Small intestine (tissue), 7 donors: ENCODE data around the gene DYNLT2. TPM values are rescaled to one million over a fixed set of nuclear protein-coding genes. Genes with fewer than 3 reads are reported as not detected.

Experiments used
- DNase-seq, 2 donors: peaks; one replicate each; pipeline versions ENCODE4 v3.0.0 to v3.0.0-alpha.2; 2013
- FAIRE-seq: peaks from 2 replicates; lab custom pipeline; 2012; peaks lifted over from hg19 to GRCh38; lab: Jason Lieb, UNC
- H3K27ac ChIP-seq, 3 donors: one replicate each; pipeline ENCODE4 v1.5.1; 2013; ENCODE audit warnings: low read length in 2 of 3, mild to moderate bottlenecking in 2 of 3, control low read depth in 1 of 3, inconsistent platforms in 1 of 3, low read depth in 1 of 3, moderate library complexity in 1 of 3
- H3K27me3 ChIP-seq, 3 donors: one replicate each; pipeline ENCODE4 v1.6.1; 2013; ENCODE audit warnings: low read length in 3 of 3, inconsistent platforms in 1 of 3; ENCODE audit not compliant: control insufficient read depth in 3 of 3, insufficient read depth in 3 of 3
- H3K36me3 ChIP-seq, 3 donors: one replicate each; pipeline ENCODE4 v1.6.1; 2013; ENCODE audit warnings: low read length in 3 of 3, inconsistent platforms in 1 of 3, low read depth in 1 of 3, mild to moderate bottlenecking in 1 of 3, moderate library complexity in 1 of 3; ENCODE audit not compliant: control insufficient read depth in 3 of 3, insufficient read depth in 2 of 3
- H3K4me1 ChIP-seq, 3 donors: one replicate each; pipeline ENCODE4 v1.6.1; 2013; ENCODE audit warnings: low read length in 2 of 3, inconsistent platforms in 1 of 3, low read depth in 1 of 3, mild to moderate bottlenecking in 1 of 3, moderate library complexity in 1 of 3; ENCODE audit not compliant: control insufficient read depth in 3 of 3, insufficient read depth in 2 of 3
- H3K4me3 ChIP-seq, 3 donors: one replicate each; pipeline ENCODE4 v1.5.1; 2013; ENCODE audit warnings: low read length in 3 of 3, control low read depth in 1 of 3, inconsistent platforms in 1 of 3, low read depth in 1 of 3, mild to moderate bottlenecking in 1 of 3, moderate library complexity in 1 of 3
- H3K9me3 ChIP-seq, 2 donors: one replicate each; pipeline ENCODE4 v1.6.1; 2013; ENCODE audit warnings: low read depth in 1 of 2, low read length in 1 of 2; ENCODE audit not compliant: control insufficient read depth in 2 of 2, insufficient read depth in 1 of 2
- WGBS, 3 donors: extraction: QIAGEN DNeasy Blood & Tissue Kit; methylation state at CpG; one replicate each; pipeline ENCODE4 v1.1.7; 2013; 5-methylcytosine and 5-hydroxymethylcytosine counted together
- polyA plus RNA-seq, 4 donors: library from polyadenylated mRNA; stranded (reverse) in 3 of 4; unstranded in 1 of 4; fragments of 200-250 nt in 3 of 4; fragments of 120-200 nt in 1 of 4; gene quantifications; one replicate each; pipeline versions ENCODE4 v1.2.1 to v1.2.3, GENCODE V29; 2013
- donor health status: healthy with polysubstance abuse.
- donor health status: control.
- donor health status: control.
- donor health status: Bipolar disorder and iron deficiency.
- donor health status: healthy.

The DYNLT2 gene
- polyA plus RNA-seq, 4 donors, result 0.89 to 6.2 (median 1.5) TPM

GRCh38 chr6:169787797-169788196 is 36.4 kb upstream of the DYNLT2 start:
- no peak overlapping the region for H3K27ac ChIP-seq
- FAIRE-seq, result no peak
- H3K27me3 ChIP-seq, result no peaks in the 10 kb centered on the region
- H3K36me3 ChIP-seq, result peaks cover 0 to 15% (median 0%) of the 10 kb centered on the region in 3 donors
- peaks cover 0 to 12% (median 0%) of the 10 kb centered on the region in 3 donors for H3K4me1 ChIP-seq
- H3K9me3 ChIP-seq, result no peaks in the 10 kb centered on the region
- DNase-seq, result no peak
- WGBS, 3 donors, result 74 to 86% (median 83%) methylated on average over 7 of the region's 7 CpGs
- H3K4me3 ChIP-seq, result no peak overlapping the region

GRCh38 chr6:169786349-169786748 is 35.0 kb upstream of the DYNLT2 start:
- DNase-seq (no peak), FAIRE-seq (no peak)
- Histone ChIP-seq H3K27ac (no peak overlapping the region), H3K9me3 (no peaks in the 10 kb centered on the region), H3K4me3 (no peak overlapping the region), H3K36me3 (peaks cover 0 to 20% (median 0%) of the 10 kb centered on the region in 3 donors), H3K4me1 (peaks cover 0 to 4% (median 0%) of the 10 kb centered on the region in 3 donors), H3K27me3 (no peaks in the 10 kb centered on the region)
- WGBS, 3 donors, result 76 to 85% (median 81%) methylated on average over 5 of the region's 5 CpGs

- no peak for FAIRE-seq
These were observed 34.2 kb upstream of the DYNLT2 start for GRCh38 chr6:169785566-169785965.

GRCh38 chr6:169784821-169785340 is 33.5 kb upstream of the DYNLT2 start:
- Histone ChIP-seq H3K27me3 (no peaks in the 10 kb centered on the region), H3K4me1 (no peaks in the 10 kb centered on the region), H3K36me3 (peaks cover 0 to 26% (median 2%) of the 10 kb centered on the region in 3 donors), H3K9me3 (no peaks in the 10 kb centered on the region), H3K27ac (no peak overlapping the region), H3K4me3 (no peak overlapping the region)
- DNase-seq, result no peak
- FAIRE-seq, result no peak
- WGBS, 3 donors, result 86 to 89% (median 88%) methylated on average over 12 of the region's 12 CpGs

More at GRCh38 chr6:169785566-169785965, 34.2 kb upstream of the DYNLT2 start:
- H3K9me3 ChIP-seq, result no peaks in the 10 kb centered on the region
- 90 to 92% (median 91%) methylated on average over 9 of the region's 9 CpGs for WGBS, 3 donors
- no peak overlapping the region for H3K27ac ChIP-seq
- no peaks in the 10 kb centered on the region for H3K27me3 ChIP-seq
- DNase-seq, result no peak
- no peaks in the 10 kb centered on the region for H3K4me1 ChIP-seq
- peaks cover 0 to 21% (median 2%) of the 10 kb centered on the region in 3 donors for H3K36me3 ChIP-seq
- no peak overlapping the region for H3K4me3 ChIP-seq

DNA sequence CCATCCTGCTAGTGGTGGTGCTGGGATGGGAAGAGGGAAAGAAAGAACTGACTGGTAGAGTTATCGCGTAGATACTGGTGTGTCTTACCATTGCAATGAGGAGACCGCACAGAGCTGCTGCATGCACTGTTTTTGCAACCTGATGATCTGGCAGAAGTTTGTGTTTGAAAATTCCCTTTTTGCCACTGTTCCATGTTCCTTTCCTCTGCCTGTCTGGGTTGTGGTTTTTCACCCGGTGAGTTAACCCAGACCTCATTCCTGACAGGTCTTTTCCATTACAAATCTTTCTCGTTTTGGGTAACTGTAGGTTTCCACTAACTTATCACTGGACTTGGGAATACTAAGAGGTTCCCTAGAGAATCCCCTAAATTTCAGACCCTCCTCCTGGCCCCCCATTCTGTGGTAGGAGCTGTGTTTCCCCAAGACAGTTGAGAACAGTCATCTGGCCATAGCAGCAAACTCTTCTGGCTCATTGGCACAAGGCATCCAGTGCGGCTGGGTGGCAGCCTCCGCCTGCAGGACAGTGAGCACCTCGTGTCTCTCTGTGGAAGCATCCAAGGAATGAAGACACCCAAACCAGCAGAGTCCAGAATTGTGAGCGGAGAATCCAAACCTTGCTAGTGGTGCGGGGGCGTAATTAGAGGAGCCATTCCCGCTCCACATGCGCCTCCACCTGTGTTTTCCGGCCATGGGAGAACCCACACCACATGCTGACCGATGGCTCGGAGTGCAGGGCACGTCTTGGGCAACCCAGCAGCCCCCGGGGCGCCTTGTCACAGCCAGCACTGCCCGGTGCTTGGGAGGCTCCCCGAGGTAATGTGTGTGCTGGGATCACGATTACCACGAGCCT is 32.8 kb upstream of the DYNLT2 start:
- no peak for FAIRE-seq
- WGBS, 3 donors, result 94 to 96% (median 94%) methylated on average over 23 of the region's 23 CpGs

GRCh38 chr6:169783401-169783800 is 32.0 kb upstream of the DYNLT2 start:
- 87 to 96% (median 94%) methylated on average over 9 of the region's 9 CpGs for WGBS, 3 donors
- Histone ChIP-seq H3K27ac (no peak overlapping the region), H3K9me3 (no peaks in the 10 kb centered on the region), H3K36me3 (peaks cover 0 to 37% (median 4%) of the 10 kb centered on the region in 3 donors), H3K27me3 (no peaks in the 10 kb centered on the region), H3K4me3 (no peak overlapping the region), H3K4me1 (no peaks in the 10 kb centered on the region)
- no peak for FAIRE-seq
- DNase-seq, result no peak

More for the DNA sequence above, 32.8 kb upstream of the DYNLT2 start:
- Histone ChIP-seq H3K36me3 (peaks cover 0 to 33% (median 2%) of the 10 kb centered on the region in 3 donors), H3K27ac (no peak overlapping the region), H3K27me3 (no peaks in the 10 kb centered on the region), H3K4me3 (no peak overlapping the region), H3K4me1 (no peaks in the 10 kb centered on the region), H3K9me3 (no peaks in the 10 kb centered on the region)
- no peak for DNase-seq

DNA sequence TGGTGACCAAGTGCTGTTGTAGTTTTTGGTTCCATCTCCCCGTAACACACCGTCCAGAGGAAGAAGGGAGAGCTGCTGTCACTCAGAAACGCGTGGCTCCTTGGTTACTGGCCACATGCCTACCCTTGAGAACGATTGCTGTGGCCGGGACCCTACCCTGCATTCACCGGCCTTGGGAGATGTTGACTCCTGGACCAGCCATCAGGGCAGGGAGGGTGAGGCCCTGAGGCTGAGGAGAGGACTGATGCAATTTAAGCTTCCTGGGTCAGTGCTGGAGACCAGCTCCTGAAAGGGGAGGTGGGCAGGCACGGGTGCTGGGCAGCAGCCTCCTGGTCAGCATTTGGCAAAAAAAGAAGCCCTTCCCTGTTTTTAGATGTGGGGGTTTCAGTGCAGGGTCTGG is 31.6 kb upstream of the DYNLT2 start:
- peaks cover 0 to 38% (median 4%) of the 10 kb centered on the region in 3 donors for H3K36me3 ChIP-seq
- 97 to 98% (median 97%) methylated on average over 8 of the region's 8 CpGs for WGBS, 3 donors
- no peaks in the 10 kb centered on the region for H3K9me3 ChIP-seq
- H3K27ac ChIP-seq, result no peak overlapping the region
- DNase-seq (no peak), FAIRE-seq (no peak)
- H3K4me3 ChIP-seq, result no peak overlapping the region
- H3K4me1 ChIP-seq, result no peaks in the 10 kb centered on the region
- H3K27me3 ChIP-seq, result no peaks in the 10 kb centered on the region

DNA sequence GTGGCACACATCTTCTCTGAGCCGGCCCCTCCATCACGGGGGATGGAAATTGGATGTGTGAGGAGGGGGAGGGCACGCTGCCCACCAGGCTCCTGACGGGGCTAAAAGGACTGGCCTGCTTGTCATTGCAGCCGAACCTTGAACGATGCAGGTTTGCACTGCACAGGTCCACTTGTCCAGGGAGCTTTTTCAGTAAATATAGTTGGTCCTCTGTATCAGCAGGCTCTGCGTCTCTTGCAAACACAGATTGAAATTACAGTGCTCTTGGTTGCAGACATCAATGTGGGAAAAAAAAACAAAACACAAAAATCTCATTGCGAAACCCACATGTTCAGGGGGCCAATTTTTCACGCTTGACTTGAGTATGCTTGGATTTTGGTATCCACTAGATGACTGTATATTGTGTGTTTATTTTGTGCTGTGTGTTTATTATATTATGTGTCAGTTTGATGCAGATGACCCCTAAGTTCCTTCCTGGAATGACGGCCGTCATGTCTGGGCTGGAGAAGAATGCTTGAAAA is 29.3 kb upstream of the DYNLT2 start:
- Histone ChIP-seq H3K36me3 (peaks cover 0 to 51% (median 6%) of the 10 kb centered on the region in 3 donors), H3K9me3 (no peaks in the 10 kb centered on the region), H3K4me3 (no peak overlapping the region), H3K4me1 (no peaks in the 10 kb centered on the region), H3K27me3 (no peaks in the 10 kb centered on the region), H3K27ac (no peak overlapping the region)
- no peak for FAIRE-seq
- DNase-seq, result no peak
- 74 to 90% (median 89%) methylated on average over 11 of the region's 11 CpGs for WGBS, 3 donors
